Panc1 (cell line): Measurements from ENCODE around the gene SAMD4A. TPM values are rescaled to one million over a fixed set of nuclear protein-coding genes. Genes with fewer than 3 reads are reported as not detected.

Experiments
- ATAC-seq: fragments of 200-7000 bp; cut with Tn5 transposase; 2 replicates; pipeline ENCODE4 v1.9.1; 2020; ENCODE audit warnings: mild to moderate bottlenecking, moderate library complexity
- BruUV-seq: library from RNA; stranded (reverse); fragments of 400-500 nt; replicated peaks from 2 replicates; lab custom pipeline; 2021; lab: Mats Ljungman, UMichigan
- CTCF ChIA-PET: fragments of 300-600 bp; sonication (Branson Sonifier 250); formaldehyde crosslinking; loops from one replicate; lab custom pipeline; 2022; ENCODE audit warnings: antibody characterized with exemption; lab: Charles Lee
- POLR2A ChIA-PET: fragments of 300-600 bp; sonication (Branson Sonifier 250); formaldehyde crosslinking; loops from one replicate; lab custom pipeline; 2022; ENCODE audit warnings: antibody characterized with exemption; lab: Charles Lee
- DNase-seq: peaks from one replicate; pipeline ENCODE4 v3.0.0-alpha.2; 2010; ENCODE audit warnings: low read depth, low spot score
- H3K27ac ChIP-seq: 2 replicates; pipeline ENCODE4 v1.5.1; 2011; ENCODE audit warnings: mild to moderate bottlenecking, low read length, inconsistent platforms
- H3K27me3 ChIP-seq: fragments of 200-500 bp; sonication (Bioruptor generic); 2 replicates; pipeline ENCODE4 v1.6.0; 2014; ENCODE audit warnings: low read length, inconsistent platforms; ENCODE audit not compliant: control insufficient read depth, insufficient read depth
- H3K36me3 ChIP-seq: fragments of 200-500 bp; sonication (Bioruptor generic); 2 replicates; pipeline ENCODE4 v1.5.1; 2014; ENCODE audit warnings: inconsistent platforms, mild to moderate bottlenecking, low read length, moderate library complexity; ENCODE audit not compliant: control insufficient read depth, insufficient read depth
- H3K4me1 ChIP-seq: 2 replicates; pipeline ENCODE4 v1.5.1; 2011; ENCODE audit warnings: inconsistent platforms, mild to moderate bottlenecking, low read length, moderate library complexity; ENCODE audit not compliant: control insufficient read depth, insufficient read depth
- H3K4me3 ChIP-seq, 2 experiments: 2 replicates each; pipeline ENCODE4 v1.5.1; 2011 to 2012; ENCODE audit warnings: low read depth in 2 of 2, low read length in 2 of 2, mild to moderate bottlenecking in 2 of 2, inconsistent platforms in 1 of 2, moderate library complexity in 1 of 2
- H3K9me3 ChIP-seq: fragments of 200-500 bp; sonication (Bioruptor generic); 2 replicates; pipeline ENCODE4 v1.5.1; 2014; ENCODE audit warnings: low read depth, mild to moderate bottlenecking, inconsistent platforms, low read length, moderate library complexity; ENCODE audit not compliant: control insufficient read depth, insufficient read depth
- CTCF ChIP-seq: fragments of 450-650 bp; IDR thresholded peaks from 2 replicates; pipeline ENCODE4 v1.5.1; 2017; ENCODE audit warnings: mild to moderate bottlenecking
- POLR2AphosphoS5 ChIP-seq: IDR thresholded peaks from 2 replicates; pipeline ENCODE4 v1.6.1; 2012; ENCODE audit warnings: mild to moderate bottlenecking, low read depth, low read length, moderate library complexity
- REST ChIP-seq, 2 experiments: IDR thresholded peaks; 2 replicates each; pipeline ENCODE4 v1.6.1; 2011 to 2012; ENCODE audit warnings: low read depth in 2 of 2, control low read depth in 1 of 2, low read length in 1 of 2, mild to moderate bottlenecking in 1 of 2, moderate library complexity in 1 of 2; ENCODE audit not compliant: insufficient read depth in 1 of 2
- SIN3A ChIP-seq: IDR thresholded peaks from 2 replicates; pipeline ENCODE4 v1.6.1; 2012; ENCODE audit warnings: low read depth, mild to moderate bottlenecking, low read length, moderate library complexity, borderline replicate concordance; ENCODE audit not compliant: insufficient read depth
- TCF7L2 ChIP-seq: IDR thresholded peaks from 2 replicates; pipeline ENCODE4 v1.6.1; 2011; ENCODE audit warnings: mild to moderate bottlenecking, low read depth, low read length, inconsistent platforms
- in situ Hi-C: cut with HindIII; loops from 2 replicates; pipeline ENCODE4 v1.10.0; 2016; ENCODE audit warnings: low sequenced_read_pairs, low pct_unique_long_range_greater_than_20kb
- intact Hi-C: fragments of 100-400 bp; cut with micrococcal nuclease; formaldehyde crosslinking; loops from one replicate; pipeline ENCODE4 v1.10.0; 2022; ENCODE audit not compliant: unreplicated experiment
- total RNA-seq: library from RNA; stranded (reverse); gene quantifications from one replicate; pipeline ENCODE4 v1.2.1, GENCODE V29; 2021; ENCODE audit not compliant: unreplicated experiment

SAMD4A gene
- total RNA-seq, 1 experiment from 2014 or later: 15.2 TPM

- Histone ChIP-seq H3K4me3 (no peak overlapping the region), H3K36me3 (no peaks in the 10 kb centered on the region), H3K9me3 (no peaks in the 10 kb centered on the region), H3K27ac (no peak overlapping the region), H3K4me1 (peaks cover 17% of the 10 kb centered on the region), H3K27me3 (no peaks in the 10 kb centered on the region)
- DNase-seq: no peak
- BruUV-seq: no TSS peak
- no peak for ATAC-seq
- intact Hi-C loops: loop anchor here (1.0 kb wide), 1 partner anchor 211 kb away; no protein-coding TSS in a partner anchor
- in situ Hi-C loops: no loop called here
- ChIA-PET POLR2A (no interaction called here), CTCF (interaction anchor here (1.0 to 2.2 kb wide), 2 partner anchors 209 to 211 kb away, joined by 4 to 17 read pairs; no protein-coding TSS in a partner anchor)
- no peak for TF ChIP-seq SIN3A
Observed at GRCh38 chr14:54774824-54775223, 207.9 kb downstream of the SAMD4A start.

GRCh38 chr14:54775486-54776140, 208.7 kb downstream of the SAMD4A start:
- no peak for ATAC-seq
- no peaks in the 10 kb centered on the region for H3K36me3 ChIP-seq
- H3K9me3 ChIP-seq: no peaks in the 10 kb centered on the region
- H3K27ac ChIP-seq: no peak overlapping the region
- no TSS peak for BruUV-seq
- no peak for DNase-seq
- no peak overlapping the region for H3K4me3 ChIP-seq
- H3K4me1 ChIP-seq: peaks cover 17% of the 10 kb centered on the region
- intact Hi-C loops: no loop called here
- POLR2A ChIA-PET: no interaction called here
- H3K27me3 ChIP-seq: no peaks in the 10 kb centered on the region
- CTCF ChIA-PET: interaction anchor here (1.0 kb wide), 1 partner anchor 210 kb away, joined by 4 read pairs; no protein-coding TSS in a partner anchor
- in situ Hi-C loops: no loop called here
- TF ChIP-seq REST (IDR thresholded peaks at IDR 0.05; ENCODE audit: insufficient read depth in 1 of 2, low read depth in 2 of 2, low read length in 1 of 2) (no peak), CTCF (no peak), SIN3A (no peak), POLR2AphosphoS5 (no peak), TCF7L2 (no peak)

DNA sequence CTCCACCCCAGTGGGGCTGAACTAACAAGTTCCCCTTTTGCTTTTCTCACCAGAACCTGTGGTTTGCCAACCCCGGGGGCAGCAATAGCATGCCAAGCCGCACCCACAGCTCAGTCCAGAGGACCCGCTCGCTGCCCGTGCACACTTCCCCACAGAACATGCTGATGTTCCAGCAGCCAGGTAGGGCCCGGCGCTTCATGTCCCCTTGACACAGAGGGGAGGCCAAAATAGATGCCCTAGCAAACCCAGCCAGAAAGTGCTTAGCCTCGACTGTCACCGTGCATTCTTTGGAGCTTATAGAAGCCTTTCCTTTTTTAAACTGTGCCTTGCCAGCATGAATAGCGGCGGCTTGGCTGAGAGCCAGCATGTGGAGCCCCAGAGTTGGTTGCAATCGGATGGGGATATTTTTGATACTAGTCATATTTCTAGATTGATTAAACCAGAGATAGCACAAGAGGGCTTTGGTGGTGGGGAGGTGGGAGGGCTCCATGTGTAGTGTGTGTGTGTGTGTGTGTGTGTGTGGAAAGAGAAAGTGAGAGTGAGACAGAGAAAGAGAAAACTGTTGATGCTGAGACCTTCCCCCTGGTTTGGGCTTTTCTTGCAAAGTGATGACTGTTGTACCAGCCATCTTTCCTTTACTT, 209.6 kb downstream of the SAMD4A start:
- peaks cover 17% of the 10 kb centered on the region for H3K4me1 ChIP-seq
- BruUV-seq: no TSS peak
- intact Hi-C loops: no loop called here
- H3K27me3 ChIP-seq: no peaks in the 10 kb centered on the region
- DNase-seq (no peak), ATAC-seq (no peak)
- no peaks in the 10 kb centered on the region for H3K36me3 ChIP-seq
- in situ Hi-C loops: no loop called here
- no peak overlapping the region for H3K27ac ChIP-seq
- no peaks in the 10 kb centered on the region for H3K9me3 ChIP-seq
- TF ChIP-seq POLR2AphosphoS5 (no peak), CTCF (no peak), REST (IDR thresholded peaks at IDR 0.05; ENCODE audit: insufficient read depth in 1 of 2, low read depth in 2 of 2, low read length in 1 of 2) (no peak), SIN3A (no peak), TCF7L2 (no peak)
- ChIA-PET CTCF (no interaction called here), POLR2A (no interaction called here)
- H3K4me3 ChIP-seq: no peak overlapping the region
